Endodermal cell (in vitro differentiated cells): Measurements from ENCODE around the gene CBX8. TPM values are rescaled to one million over a fixed set of nuclear protein-coding genes. Genes with fewer than 3 reads are reported as not detected.

Experiments
- DNase-seq: peaks from one replicate; pipeline ENCODE4 v3.0.0-alpha.2; 2017
- H3K27ac ChIP-seq: 2 replicates; pipeline ENCODE4 v1.5.1; 2013; ENCODE audit warnings: mild to moderate bottlenecking, low read depth, low read length, moderate library complexity
- H3K27me3 ChIP-seq: 2 replicates; pipeline ENCODE4 v1.6.1; 2013; ENCODE audit warnings: mild to moderate bottlenecking, low read length, moderate library complexity; ENCODE audit not compliant: insufficient read depth, control insufficient read depth, poor library complexity, severe bottlenecking
- H3K36me3 ChIP-seq: 2 replicates; pipeline ENCODE4 v1.7.0; 2013; ENCODE audit warnings: mild to moderate bottlenecking, low read length, moderate library complexity; ENCODE audit not compliant: control insufficient read depth, insufficient read depth
- H3K4me1 ChIP-seq: one replicate; pipeline ENCODE4 v1.7.0; 2013; ENCODE audit warnings: low read length; ENCODE audit not compliant: control insufficient read depth, insufficient read depth
- H3K4me3 ChIP-seq: 2 replicates; pipeline ENCODE4 v1.5.1; 2013; ENCODE audit warnings: mild to moderate bottlenecking, low read length, moderate library complexity
- H3K9ac ChIP-seq: 2 replicates; pipeline ENCODE4 v1.6.1; 2013; ENCODE audit warnings: mild to moderate bottlenecking, low read length, moderate library complexity; ENCODE audit not compliant: poor library complexity, severe bottlenecking; ENCODE audit errors: extremely low read depth
- H3K9me3 ChIP-seq: 2 replicates; pipeline ENCODE4 v1.6.1; 2013; ENCODE audit warnings: mild to moderate bottlenecking, low read length, moderate library complexity; ENCODE audit not compliant: control insufficient read depth
- H3K27ac Mint-ChIP-seq: 2 replicates; pipeline ENCODE4 v1.8.0; 2020; ENCODE audit warnings: mixed read lengths
- H3K27me3 Mint-ChIP-seq: 2 replicates; pipeline ENCODE4 v1.8.0; 2021; ENCODE audit warnings: mild to moderate bottlenecking, mixed read lengths; ENCODE audit not compliant: insufficient read depth
- H3K36me3 Mint-ChIP-seq: 2 replicates; pipeline ENCODE4 v1.8.0; 2020; ENCODE audit warnings: low read depth, mixed read lengths
- H3K4me1 Mint-ChIP-seq: 2 replicates; pipeline ENCODE4 v1.8.0; 2020; ENCODE audit warnings: mixed read lengths
- H3K4me3 Mint-ChIP-seq: 2 replicates; pipeline ENCODE4 v1.8.0; 2020; ENCODE audit warnings: mild to moderate bottlenecking, moderate library complexity, mixed read lengths
- H3K9me3 Mint-ChIP-seq: 2 replicates; pipeline ENCODE4 v1.8.0; 2020; ENCODE audit warnings: mild to moderate bottlenecking, mixed read lengths
- WGBS, 2 experiments: methylation state at CpG; one replicate each; pipeline versions ENCODE4 v1.1.5 to v1.1.7; 2013; ENCODE audit warnings: missing lambda C conversion rate in 2 of 2, mixed read lengths in 1 of 2; ENCODE audit not compliant: insufficient coverage in 1 of 2, insufficient read length in 1 of 2; 5-methylcytosine and 5-hydroxymethylcytosine counted together
- total RNA-seq, 2 donors: library from RNA; stranded (reverse); fragmentation: NEBNext Ultra II Directional in 1 of 2; extraction: Animal tissue kit (Norgen Biotek cat#: 25700) in 1 of 2; gene quantifications; 2 replicates in 1 of 2; 3 replicates in 1 of 2; pipeline ENCODE4 v1.2.1, GENCODE V29; 2021
- TF ChIP-seq, protein P1 (sequence below): fragments of 200-600 bp; sonication (generic); conservative IDR thresholded peaks from 2 replicates; pipeline ENCODE4 v1.5.0; 2021; ENCODE audit warnings: antibody characterized with exemption, mild to moderate bottlenecking

The CBX8 gene
- total RNA-seq, 2 donors from 2014 or later, result 5.4 to 5.6 TPM

DNA sequence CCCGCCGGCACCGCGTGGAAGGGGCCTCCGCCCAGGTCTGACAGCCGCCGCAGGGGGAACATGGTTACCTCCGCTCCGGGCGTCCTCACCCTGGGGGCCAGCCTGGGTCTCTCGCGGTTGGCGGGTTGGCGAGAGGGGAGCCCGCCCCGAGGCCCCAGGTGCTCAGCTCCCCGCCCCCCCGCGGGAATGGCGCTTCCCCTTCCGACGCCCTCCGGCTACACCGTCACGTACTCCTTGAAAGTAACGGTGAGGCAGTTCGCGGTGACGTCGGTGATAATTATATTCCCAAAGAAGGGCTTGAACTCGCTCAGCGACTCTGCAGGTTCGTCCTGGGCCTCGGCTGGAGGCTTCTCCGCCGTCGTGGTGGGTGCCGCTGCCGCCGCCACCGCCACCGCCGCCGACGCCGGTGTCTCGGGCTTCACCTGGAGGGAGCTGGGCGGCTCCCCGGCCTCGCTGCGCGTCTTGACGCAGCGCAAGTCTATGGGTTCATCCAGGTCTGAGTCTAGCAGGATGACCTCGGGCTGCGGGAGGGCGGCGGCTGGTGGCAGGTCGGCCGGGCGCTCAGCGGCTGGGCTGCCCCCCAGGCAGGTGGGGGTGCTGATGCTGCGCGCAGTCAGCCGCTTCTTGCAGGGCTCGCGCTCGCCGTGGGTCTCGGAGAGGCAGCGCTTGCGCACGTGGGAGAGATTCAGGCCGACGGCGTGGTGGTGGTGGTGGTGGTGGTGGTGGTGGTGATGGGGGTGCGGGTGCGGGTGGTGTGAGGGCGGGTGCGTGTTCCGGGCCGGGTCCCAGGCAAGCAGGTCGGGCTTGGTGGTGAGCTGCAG, 37.1 kb upstream of the CBX8 start:
- no peaks in the 10 kb centered on the region for H3K36me3 Mint-ChIP-seq
- TF ChIP-seq, protein P1, sequence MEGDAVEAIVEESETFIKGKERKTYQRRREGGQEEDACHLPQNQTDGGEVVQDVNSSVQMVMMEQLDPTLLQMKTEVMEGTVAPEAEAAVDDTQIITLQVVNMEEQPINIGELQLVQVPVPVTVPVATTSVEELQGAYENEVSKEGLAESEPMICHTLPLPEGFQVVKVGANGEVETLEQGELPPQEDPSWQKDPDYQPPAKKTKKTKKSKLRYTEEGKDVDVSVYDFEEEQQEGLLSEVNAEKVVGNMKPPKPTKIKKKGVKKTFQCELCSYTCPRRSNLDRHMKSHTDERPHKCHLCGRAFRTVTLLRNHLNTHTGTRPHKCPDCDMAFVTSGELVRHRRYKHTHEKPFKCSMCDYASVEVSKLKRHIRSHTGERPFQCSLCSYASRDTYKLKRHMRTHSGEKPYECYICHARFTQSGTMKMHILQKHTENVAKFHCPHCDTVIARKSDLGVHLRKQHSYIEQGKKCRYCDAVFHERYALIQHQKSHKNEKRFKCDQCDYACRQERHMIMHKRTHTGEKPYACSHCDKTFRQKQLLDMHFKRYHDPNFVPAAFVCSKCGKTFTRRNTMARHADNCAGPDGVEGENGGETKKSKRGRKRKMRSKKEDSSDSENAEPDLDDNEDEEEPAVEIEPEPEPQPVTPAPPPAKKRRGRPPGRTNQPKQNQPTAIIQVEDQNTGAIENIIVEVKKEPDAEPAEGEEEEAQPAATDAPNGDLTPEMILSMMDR, result no peak
- DNase-seq, result peak; percentile 87
- H3K27ac Mint-ChIP-seq, result no peak overlapping the region
- H3K9me3 Mint-ChIP-seq, result no peaks in the 10 kb centered on the region
- WGBS, 2 experiments, result 19 to 28% methylated on average over 25 to 78 of the region's 83 CpGs
- Histone ChIP-seq H3K9me3 (no peaks in the 10 kb centered on the region), H3K27me3 (peaks cover 89% of the 10 kb centered on the region), H3K27ac (no peak overlapping the region), H3K36me3 (no peaks in the 10 kb centered on the region), H3K4me1 (peaks cover 15% of the 10 kb centered on the region), H3K4me3 (no peak overlapping the region), H3K9ac (no peak overlapping the region)
- peaks cover 93% of the 10 kb centered on the region for H3K27me3 Mint-ChIP-seq
- H3K4me1 Mint-ChIP-seq, result peaks cover 25% of the 10 kb centered on the region
- H3K4me3 Mint-ChIP-seq, result no peak overlapping the region

DNA sequence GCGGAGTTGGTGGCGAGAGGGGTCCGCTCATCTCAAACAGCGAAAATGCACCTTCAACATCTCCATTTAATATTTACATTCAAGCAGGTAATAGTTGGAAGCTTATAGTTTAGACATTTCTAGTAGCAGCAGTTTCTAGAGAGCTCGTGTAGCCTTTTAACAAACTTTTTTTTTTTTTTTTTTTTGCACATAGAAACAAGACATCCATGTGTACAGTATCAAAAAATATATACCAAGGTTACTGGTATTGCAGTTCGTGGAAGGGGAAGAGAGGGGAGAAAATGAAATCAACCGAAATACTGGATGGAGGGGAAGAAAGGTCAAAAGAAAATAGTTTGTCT, 36.2 kb upstream of the CBX8 start:
- Histone ChIP-seq H3K9ac (no peak overlapping the region), H3K36me3 (no peaks in the 10 kb centered on the region), H3K4me3 (no peak overlapping the region), H3K9me3 (no peaks in the 10 kb centered on the region), H3K27ac (no peak overlapping the region), H3K4me1 (peaks cover 15% of the 10 kb centered on the region), H3K27me3 (peaks cover 87% of the 10 kb centered on the region)
- H3K4me3 Mint-ChIP-seq, result peak overlapping the region; percentile 10
- TF ChIP-seq, protein P1, result no peak
- H3K27ac Mint-ChIP-seq, result no peak overlapping the region
- DNase-seq, result no peak
- peaks cover 26% of the 10 kb centered on the region for H3K4me1 Mint-ChIP-seq
- no peaks in the 10 kb centered on the region for H3K36me3 Mint-ChIP-seq
- peaks cover 97% of the 10 kb centered on the region for H3K27me3 Mint-ChIP-seq
- H3K9me3 Mint-ChIP-seq, result no peaks in the 10 kb centered on the region
- WGBS, 2 experiments, result 17 to 23% methylated on average over 1 to 6 of the region's 7 CpGs

DNA sequence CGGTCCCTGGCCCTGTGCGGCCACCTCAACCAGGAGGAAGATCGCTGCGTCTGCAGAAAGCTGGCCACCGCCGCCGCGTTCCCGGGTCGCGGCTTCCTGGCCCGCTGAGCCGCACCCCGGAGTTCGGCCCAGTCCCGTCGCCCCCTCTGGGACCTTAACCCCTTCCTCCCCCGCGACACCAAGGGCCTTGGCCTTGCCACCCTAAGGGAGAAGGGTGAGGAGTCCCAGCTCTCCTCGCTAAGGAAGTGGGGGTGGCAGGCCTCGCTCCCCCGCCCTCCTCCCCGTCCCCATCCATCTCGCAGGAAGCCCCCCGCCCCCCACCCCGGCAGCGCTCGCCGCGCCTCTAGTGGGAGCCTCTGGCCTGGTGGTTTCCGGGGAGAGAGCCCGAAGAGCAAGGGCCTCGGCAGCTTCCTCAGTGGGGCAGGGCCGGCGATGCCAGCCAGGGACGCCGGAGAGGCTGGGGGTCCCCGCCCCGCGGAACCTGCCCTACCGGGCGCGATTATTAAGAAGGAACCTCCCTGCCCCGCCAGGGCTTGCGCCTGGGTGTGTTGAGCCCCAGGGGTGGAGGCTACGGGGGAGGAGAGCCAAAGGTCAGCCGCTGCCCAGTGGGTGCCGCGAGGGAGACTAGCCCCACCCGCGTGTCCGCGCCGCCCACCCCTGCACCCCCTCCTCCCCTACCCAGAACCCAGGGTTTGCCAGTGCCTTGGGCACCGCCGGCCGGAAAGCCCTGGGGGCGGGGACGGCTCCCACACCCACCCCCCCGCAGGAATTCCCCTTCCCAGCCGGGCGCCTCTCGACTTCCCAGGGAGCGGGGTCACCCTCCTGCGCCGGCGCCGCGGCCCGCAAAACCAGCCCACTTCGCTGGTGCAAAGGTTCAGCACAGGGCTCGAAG, 35.6 kb upstream of the CBX8 start:
- Histone ChIP-seq H3K36me3 (no peaks in the 10 kb centered on the region), H3K27ac (no peak overlapping the region), H3K4me3 (no peak overlapping the region), H3K27me3 (peaks cover 81% of the 10 kb centered on the region), H3K4me1 (peaks cover 10% of the 10 kb centered on the region), H3K9me3 (no peaks in the 10 kb centered on the region), H3K9ac (no peak overlapping the region)
- no peaks in the 10 kb centered on the region for H3K36me3 Mint-ChIP-seq
- peak; percentile 86 for DNase-seq
- H3K27me3 Mint-ChIP-seq, result peaks cover 97% of the 10 kb centered on the region
- no peak overlapping the region for H3K27ac Mint-ChIP-seq
- TF ChIP-seq, protein P1, result no peak
- 3 to 10% methylated on average over 19 to 68 of the region's 72 CpGs for WGBS, 2 experiments
- no peaks in the 10 kb centered on the region for H3K9me3 Mint-ChIP-seq
- peaks cover 23% of the 10 kb centered on the region for H3K4me1 Mint-ChIP-seq
- H3K4me3 Mint-ChIP-seq, result peak overlapping the region; percentile 32
